Choroid plexus epithelial cell (primary cell): ENCODE results near the gene SPATA21.
"Not testable (repeated sequence)": the region's sequence is repeated elsewhere in the genome, so short reads cannot be mapped to it uniquely, and the experiment has no call there.

Experiments used
- DNase-seq: peaks from one replicate; pipeline ENCODE4 v3.0.0-alpha.2; 2010; ENCODE audit warnings: low read depth
- H3K4me3 ChIP-seq: 2 replicates; pipeline ENCODE4 v1.5.1; 2011; ENCODE audit warnings: low read depth, mild to moderate bottlenecking, control low read depth, low read length, moderate library complexity
- TF ChIP-seq, protein P1 (sequence below): conservative IDR thresholded peaks from 2 replicates; pipeline ENCODE4 v1.5.1; 2011; ENCODE audit warnings: low read depth, mild to moderate bottlenecking, control low read depth, inconsistent platforms, low read length, moderate library complexity

The SPATA21 gene

DNA sequence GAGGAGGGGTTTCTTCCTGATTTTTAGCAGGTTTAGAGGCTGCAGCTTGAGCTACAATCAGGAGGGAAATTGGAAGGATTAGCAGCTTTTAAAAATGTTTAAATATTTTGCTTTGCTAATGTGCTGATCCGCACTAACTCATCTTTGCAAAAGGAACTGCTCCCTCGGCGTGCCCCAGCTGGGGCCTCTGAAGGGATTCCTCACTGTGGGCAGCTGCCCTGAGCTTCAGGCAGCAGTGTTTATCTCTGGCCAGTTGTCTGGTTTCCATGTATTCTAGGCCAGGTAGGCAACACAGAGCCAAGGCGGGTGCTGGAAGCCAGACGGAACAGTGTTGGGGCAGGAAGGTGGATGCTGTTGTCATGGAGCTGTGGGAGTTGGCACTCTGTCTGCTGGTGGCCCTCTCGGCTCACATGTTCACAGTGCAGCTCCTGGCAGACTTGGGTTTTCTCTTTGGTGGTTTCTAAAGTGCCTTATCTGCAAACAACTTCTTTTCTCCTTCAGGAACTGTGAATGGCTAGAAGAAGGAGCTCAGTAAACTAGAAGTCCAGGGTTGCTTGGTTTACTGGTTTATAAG is 22.2 kb upstream of the SPATA21 start:
- no peak for DNase-seq
- no peak overlapping the region for H3K4me3 ChIP-seq
- TF ChIP-seq, protein P1, sequence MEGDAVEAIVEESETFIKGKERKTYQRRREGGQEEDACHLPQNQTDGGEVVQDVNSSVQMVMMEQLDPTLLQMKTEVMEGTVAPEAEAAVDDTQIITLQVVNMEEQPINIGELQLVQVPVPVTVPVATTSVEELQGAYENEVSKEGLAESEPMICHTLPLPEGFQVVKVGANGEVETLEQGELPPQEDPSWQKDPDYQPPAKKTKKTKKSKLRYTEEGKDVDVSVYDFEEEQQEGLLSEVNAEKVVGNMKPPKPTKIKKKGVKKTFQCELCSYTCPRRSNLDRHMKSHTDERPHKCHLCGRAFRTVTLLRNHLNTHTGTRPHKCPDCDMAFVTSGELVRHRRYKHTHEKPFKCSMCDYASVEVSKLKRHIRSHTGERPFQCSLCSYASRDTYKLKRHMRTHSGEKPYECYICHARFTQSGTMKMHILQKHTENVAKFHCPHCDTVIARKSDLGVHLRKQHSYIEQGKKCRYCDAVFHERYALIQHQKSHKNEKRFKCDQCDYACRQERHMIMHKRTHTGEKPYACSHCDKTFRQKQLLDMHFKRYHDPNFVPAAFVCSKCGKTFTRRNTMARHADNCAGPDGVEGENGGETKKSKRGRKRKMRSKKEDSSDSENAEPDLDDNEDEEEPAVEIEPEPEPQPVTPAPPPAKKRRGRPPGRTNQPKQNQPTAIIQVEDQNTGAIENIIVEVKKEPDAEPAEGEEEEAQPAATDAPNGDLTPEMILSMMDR = no peak

DNA sequence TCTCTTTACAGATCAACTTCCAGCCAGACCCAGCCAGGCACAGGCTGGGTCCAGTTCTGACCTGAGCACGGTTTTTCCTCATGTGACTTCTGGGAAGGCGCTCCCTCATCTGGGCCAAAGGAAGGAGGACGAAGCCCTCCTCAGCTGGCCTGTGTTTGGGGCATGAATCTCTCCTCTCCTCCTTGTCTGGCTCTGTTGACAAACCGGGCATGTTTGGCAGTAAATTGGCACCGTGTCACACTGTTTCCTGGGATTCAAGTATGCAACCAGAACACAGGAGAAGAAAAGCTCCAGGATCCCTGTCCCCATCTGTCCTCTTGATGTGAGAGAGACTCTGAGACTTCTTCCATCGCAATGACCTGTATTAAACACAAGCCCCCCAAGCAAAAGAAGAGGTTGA is 21.6 kb upstream of the SPATA21 start:
- TF ChIP-seq, protein P1 = no peak
- H3K4me3 ChIP-seq = no peak overlapping the region
- DNase-seq = no peak

DNA sequence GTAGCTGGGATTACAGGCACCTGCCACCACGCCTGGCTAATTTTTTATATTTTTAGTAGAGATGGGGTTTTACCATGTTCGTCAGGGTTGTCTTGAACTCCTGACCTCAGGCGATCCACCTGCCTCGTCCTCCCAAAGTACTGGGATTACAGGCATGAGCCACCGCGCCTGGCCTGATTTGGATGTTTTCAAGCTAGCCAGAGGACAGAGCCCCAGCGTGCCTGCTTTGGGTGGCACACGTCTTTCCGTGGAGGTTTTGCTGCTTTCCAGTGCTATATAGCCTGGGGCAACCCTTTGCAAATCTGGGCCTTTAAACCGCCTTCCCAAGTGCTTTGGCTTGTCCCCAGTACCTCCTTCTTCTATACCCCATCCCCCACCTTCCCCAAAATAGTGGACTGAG is 18.9 kb upstream of the SPATA21 start:
- H3K4me3 ChIP-seq, DNase-seq: not testable (repeated sequence)

DNA sequence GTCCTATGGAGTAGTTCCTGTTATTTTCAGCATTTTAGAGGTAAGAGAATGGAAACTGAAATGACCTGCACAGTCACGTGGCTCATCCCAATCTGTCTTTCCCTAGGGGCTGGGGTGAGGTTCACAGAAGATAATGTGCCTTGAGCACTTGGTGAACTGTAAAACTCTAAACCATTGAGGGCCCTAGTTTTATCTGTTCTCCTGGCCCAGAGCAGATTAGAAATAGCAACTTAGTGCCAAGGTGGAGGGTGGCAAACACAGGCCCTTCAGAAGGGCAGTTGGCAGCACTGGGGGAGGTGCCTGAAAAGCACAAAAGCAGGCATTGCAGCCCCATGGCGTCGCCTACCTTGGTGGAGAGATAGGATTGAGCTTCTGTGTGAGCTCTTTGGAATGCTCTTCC is 17.7 kb upstream of the SPATA21 start:
- H3K4me3 ChIP-seq, DNase-seq: not testable (repeated sequence)

DNA sequence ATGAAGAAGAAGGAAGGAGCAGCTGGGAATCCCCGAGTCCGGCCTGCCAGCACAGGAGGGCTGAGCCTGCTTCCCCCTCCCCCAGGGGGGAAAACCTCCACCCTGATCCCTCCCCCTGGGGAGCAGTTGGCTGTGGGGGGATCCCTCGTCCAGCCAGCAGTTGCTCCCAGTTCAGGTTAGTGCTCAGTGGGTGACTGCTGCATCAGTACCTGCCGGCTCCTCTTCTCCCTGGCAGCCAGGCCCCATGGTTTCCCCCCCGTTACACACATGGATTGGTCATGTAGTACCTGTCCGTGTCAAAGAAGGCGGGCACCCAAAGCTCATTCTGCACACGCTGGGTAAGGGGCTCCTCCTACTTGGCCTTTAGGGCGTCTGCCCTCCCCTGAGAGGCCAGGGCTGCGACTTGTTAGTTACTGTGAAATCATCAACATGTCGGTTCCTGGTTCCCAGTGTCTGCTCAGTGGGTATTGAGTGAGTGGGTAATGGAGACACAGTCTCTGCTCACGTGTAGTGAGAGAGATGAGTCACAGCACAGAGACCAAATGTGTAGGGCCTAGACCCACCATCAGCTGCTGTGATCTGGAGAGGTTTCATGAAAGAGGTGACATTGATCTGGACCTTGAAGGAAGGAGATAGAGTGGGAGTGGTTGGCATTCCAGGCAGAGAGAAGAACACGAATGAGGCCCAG is 14.8 kb upstream of the SPATA21 start:
- DNase-seq = no peak
- H3K4me3 ChIP-seq = no peak overlapping the region
- TF ChIP-seq, protein P1 = no peak

DNA sequence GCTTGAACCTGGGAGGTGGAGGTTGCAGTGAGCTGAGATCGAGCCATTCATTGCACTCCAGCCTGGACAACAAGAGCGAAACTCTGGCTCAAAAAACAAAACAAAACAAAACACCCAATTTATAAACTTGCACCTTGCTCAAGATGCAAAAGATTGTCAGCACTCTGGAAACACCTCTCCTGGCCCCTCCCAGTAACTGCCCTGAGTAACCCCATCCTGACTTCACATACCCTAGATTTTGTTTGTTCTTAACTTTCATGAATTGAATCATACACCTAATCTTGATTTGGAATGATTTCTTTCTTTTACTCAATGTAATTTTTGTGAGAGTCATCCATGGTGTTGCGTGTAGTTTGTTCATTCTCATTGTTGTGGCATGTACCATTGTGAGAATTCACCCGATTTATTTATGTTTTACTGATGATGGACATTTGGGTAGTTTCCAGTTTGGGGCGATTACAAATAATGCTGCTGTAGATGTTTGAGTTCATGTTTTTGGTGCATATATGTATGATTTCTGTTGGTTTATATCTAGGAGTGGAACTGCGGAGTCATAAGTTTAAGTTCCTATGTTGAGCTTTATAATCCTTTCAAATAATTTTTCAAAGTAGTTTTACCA is 13.7 kb upstream of the SPATA21 start:
- no peak overlapping the region for H3K4me3 ChIP-seq
- no peak for DNase-seq
- TF ChIP-seq, protein P1 = no peak

DNA sequence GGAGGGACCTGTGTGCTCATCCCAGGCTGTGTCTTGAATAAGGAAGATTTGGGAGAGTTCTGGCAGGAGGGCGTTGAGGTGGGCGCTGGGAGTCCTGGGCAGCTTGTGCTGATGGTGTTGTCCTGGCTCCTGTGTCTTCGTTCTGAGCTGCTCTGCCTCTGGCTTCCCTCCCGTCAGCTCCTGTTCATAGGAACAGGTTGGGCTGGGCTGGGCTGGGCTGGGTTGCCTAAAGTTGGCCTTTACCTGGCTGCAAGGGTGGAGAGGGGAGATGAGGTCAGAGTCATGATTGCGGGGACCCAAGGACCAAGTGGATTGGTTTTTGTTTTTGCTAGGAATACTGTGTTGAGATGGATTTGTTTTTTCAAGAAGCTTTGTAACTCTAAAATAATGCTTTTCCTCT is 12.4 kb upstream of the SPATA21 start:
- TF ChIP-seq, protein P1 = no peak
- H3K4me3 ChIP-seq = no peak overlapping the region
- DNase-seq = no peak

DNA sequence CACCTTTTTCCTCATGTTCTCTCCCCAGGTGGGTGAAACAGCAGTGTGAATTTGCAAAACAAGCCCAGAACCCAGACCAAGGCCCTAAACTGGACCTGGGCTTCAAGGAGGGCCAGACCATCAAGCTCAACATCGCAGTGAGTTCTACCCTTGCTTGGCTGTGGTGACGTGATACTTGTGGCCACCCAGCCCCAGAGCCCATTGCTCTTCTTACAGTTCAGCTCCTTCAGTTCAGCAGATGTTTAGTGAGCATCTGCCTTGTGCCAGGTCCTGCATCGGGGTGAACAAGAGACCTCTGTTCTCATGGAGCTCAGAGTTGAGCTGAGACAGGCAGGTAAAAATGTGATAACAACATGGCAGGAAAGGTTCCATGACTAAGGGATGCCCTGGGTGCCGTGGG is 11.8 kb upstream of the SPATA21 start:
- DNase-seq = no peak
- TF ChIP-seq, protein P1 = no peak
- no peak overlapping the region for H3K4me3 ChIP-seq
